ENCODE measurements around the gene TFE3. TPM values are rescaled to one million over a fixed set of nuclear protein-coding genes. Genes with fewer than 3 reads are reported as not detected.
A peak's percentile ranks its signal among the peaks of the same experiment; 100 is the strongest.

Gene TFE3
- total RNA-seq, 1 experiment from 2014 or later, result 59.8 TPM

DNA sequence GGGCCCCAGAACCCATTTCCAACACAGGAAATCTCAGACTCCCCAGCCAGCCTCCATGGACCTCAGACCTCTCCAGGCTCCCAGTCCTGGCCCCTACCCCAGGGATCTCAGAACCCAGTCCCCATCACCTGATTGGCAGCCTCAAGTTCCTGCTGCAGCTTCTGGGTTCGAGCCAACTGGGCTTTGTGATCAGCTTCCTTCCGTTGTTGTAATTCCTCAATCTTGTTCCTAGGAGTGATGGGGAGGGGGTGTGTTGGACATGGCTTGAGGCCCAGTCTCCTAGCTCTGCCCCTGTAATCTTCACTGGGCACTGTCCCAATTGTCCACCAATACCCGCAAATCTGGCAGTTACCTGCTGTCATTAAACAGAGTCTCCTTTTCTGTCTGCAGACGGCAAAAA, 53.7 kb downstream of the TFE3 start:
- Histone ChIP-seq H4K20me1 (ENCODE audit: control insufficient read depth, insufficient read depth, insufficient read length) (no peaks in the 10 kb centered on the region), H3K9me3 (ENCODE audit: control insufficient read depth, low read depth, low read length) (no peaks in the 10 kb centered on the region), H3K79me2 (ENCODE audit: insufficient read depth, low read length) (no peaks in the 10 kb centered on the region), H3K9ac (ENCODE audit: extremely low read depth, insufficient read length, low read length) (no peak overlapping the region), H3K27ac (ENCODE audit: insufficient read length, low read depth, low read length) (no peak overlapping the region), H4K5ac (ENCODE audit: insufficient read length, low read depth, low read length) (no peak overlapping the region), H3K18ac (ENCODE audit: insufficient read length, low read depth, low read length) (no peak overlapping the region), H3K4me1 (ENCODE audit: insufficient read depth, low read length) (no peaks in the 10 kb centered on the region), H4K8ac (replicated peaks; ENCODE audit: insufficient read length, low read depth, low read length) (no peak overlapping the region), H3K14ac (ENCODE audit: insufficient read depth, low read length) (no peak overlapping the region), H3K23me2 (ENCODE audit: insufficient read length, low read depth, low read length, poor library complexity, severe bottlenecking) (no peaks in the 10 kb centered on the region), H3K4ac (ENCODE audit: low read depth, low read length) (no peak overlapping the region), H2BK12ac (ENCODE audit: insufficient read length, low read depth, low read length) (no peak overlapping the region), H2AFZ (ENCODE audit: low read length) (no peak overlapping the region), H3T11ph (ENCODE audit: low read length) (no peak overlapping the region), H2AK5ac (ENCODE audit: insufficient read length, low read length) (no peak overlapping the region), H2BK15ac (ENCODE audit: low read depth, low read length) (no peak overlapping the region), H2BK20ac (ENCODE audit: low read depth, low read length, poor library complexity, severe bottlenecking) (no peak overlapping the region), H3K4me2 (ENCODE audit: insufficient read depth, insufficient read length, low read length) (no peak overlapping the region), H4K91ac (ENCODE audit: insufficient read length, low read depth, low read length) (no peak overlapping the region), H3K27me3 (ENCODE audit: insufficient read depth, low read length) (no peaks in the 10 kb centered on the region), H3K79me1 (ENCODE audit: insufficient read depth, low read depth, low read length, poor library complexity, severe bottlenecking) (no peaks in the 10 kb centered on the region), H3K23ac (ENCODE audit: insufficient read length, low read depth, low read length) (no peak overlapping the region), H2BK5ac (ENCODE audit: insufficient read length, low read length) (no peak overlapping the region), H3K56ac (ENCODE audit: insufficient read length, low read depth, low read length) (no peak overlapping the region), H2BK120ac (ENCODE audit: low read depth, low read length, poor library complexity, severe bottlenecking) (no peak overlapping the region)
- H3K4me1 Mint-ChIP-seq, result no peaks in the 10 kb centered on the region
- TF ChIP-seq, protein P1, sequence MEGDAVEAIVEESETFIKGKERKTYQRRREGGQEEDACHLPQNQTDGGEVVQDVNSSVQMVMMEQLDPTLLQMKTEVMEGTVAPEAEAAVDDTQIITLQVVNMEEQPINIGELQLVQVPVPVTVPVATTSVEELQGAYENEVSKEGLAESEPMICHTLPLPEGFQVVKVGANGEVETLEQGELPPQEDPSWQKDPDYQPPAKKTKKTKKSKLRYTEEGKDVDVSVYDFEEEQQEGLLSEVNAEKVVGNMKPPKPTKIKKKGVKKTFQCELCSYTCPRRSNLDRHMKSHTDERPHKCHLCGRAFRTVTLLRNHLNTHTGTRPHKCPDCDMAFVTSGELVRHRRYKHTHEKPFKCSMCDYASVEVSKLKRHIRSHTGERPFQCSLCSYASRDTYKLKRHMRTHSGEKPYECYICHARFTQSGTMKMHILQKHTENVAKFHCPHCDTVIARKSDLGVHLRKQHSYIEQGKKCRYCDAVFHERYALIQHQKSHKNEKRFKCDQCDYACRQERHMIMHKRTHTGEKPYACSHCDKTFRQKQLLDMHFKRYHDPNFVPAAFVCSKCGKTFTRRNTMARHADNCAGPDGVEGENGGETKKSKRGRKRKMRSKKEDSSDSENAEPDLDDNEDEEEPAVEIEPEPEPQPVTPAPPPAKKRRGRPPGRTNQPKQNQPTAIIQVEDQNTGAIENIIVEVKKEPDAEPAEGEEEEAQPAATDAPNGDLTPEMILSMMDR (conservative IDR thresholded peaks at IDR 0.05), result no peak
- H3K9me3 Mint-ChIP-seq, result peaks cover 63 to 65% of the 10 kb centered on the region in 2 experiments
- WGBS (ENCODE audit: extremely low coverage, insufficient read length, low lambda C conversion rate), result no CpG with 5 or more reads among the region's 4 CpGs
- no peak for DNase-seq
- peaks cover 47 to 68% (median 62%) of the 10 kb centered on the region in 3 experiments for H3K36me3 Mint-ChIP-seq (ENCODE audit: insufficient read depth in 1 of 3, low read depth in 3 of 3)
- H3K27ac Mint-ChIP-seq, result peak overlapping the region in 1 of 3 experiments; percentile 65; a peak in 1 of 7 replicates
- no peak overlapping the region for H3K4me3 Mint-ChIP-seq
- H3K27me3 Mint-ChIP-seq (ENCODE audit: low read depth), result 0 out of 2 replicates have a peak, but pooled peaks cover 1% of the 10 kb centered on the region

Data from H9 (cell line).